ENCODE measurements around the gene PRR23B. TPM values are rescaled to one million over a fixed set of nuclear protein-coding genes. Genes with fewer than 3 reads are reported as not detected.

PRR23B gene
- total RNA-seq, 1 experiment from 2014 or later: not detected

- H3K79me1 ChIP-seq (ENCODE audit: insufficient read depth, low read depth, low read length, poor library complexity, severe bottlenecking): no peaks in the 10 kb centered on the region
- no peak overlapping the region for H3K4me3 Mint-ChIP-seq
- WGBS (ENCODE audit: extremely low coverage, insufficient read length, low lambda C conversion rate): no CpG with 5 or more reads among the region's 2 CpGs
- peaks cover 20% of the 10 kb centered on the region for H3K27me3 Mint-ChIP-seq (ENCODE audit: low read depth)
- H3K9ac ChIP-seq (ENCODE audit: extremely low read depth, insufficient read length, low read length): no peak overlapping the region
- no peaks in the 10 kb centered on the region for H4K20me1 ChIP-seq (ENCODE audit: control insufficient read depth, insufficient read depth, insufficient read length)
- no peaks in the 10 kb centered on the region for H3K27me3 ChIP-seq (ENCODE audit: insufficient read depth, low read length)
- no peak overlapping the region for H4K8ac ChIP-seq (replicated peaks; ENCODE audit: insufficient read length, low read depth, low read length)
- no peak overlapping the region for H3K27ac Mint-ChIP-seq
- no peak overlapping the region for H3K23ac ChIP-seq (ENCODE audit: insufficient read length, low read depth, low read length)
- no peak overlapping the region for H3K14ac ChIP-seq (ENCODE audit: insufficient read depth, low read length)
- H3K4me1 ChIP-seq (ENCODE audit: insufficient read depth, low read length): no peaks in the 10 kb centered on the region
- no peak for DNase-seq
- H2BK20ac ChIP-seq (ENCODE audit: low read depth, low read length, poor library complexity, severe bottlenecking): no peak overlapping the region
- H3K27ac ChIP-seq (ENCODE audit: insufficient read length, low read depth, low read length): no peak overlapping the region
- H3K79me2 ChIP-seq (ENCODE audit: insufficient read depth, low read length): no peaks in the 10 kb centered on the region
- H3T11ph ChIP-seq (ENCODE audit: low read length): no peak overlapping the region
- no peak overlapping the region for H3K18ac ChIP-seq (ENCODE audit: insufficient read length, low read depth, low read length)
- H2AFZ ChIP-seq (ENCODE audit: low read length): no peak overlapping the region
- no peak overlapping the region for H2AK5ac ChIP-seq (ENCODE audit: insufficient read length, low read length)
- H4K91ac ChIP-seq (ENCODE audit: insufficient read length, low read depth, low read length): no peak overlapping the region
- H2BK12ac ChIP-seq (ENCODE audit: insufficient read length, low read depth, low read length): no peak overlapping the region
- H2BK15ac ChIP-seq (ENCODE audit: low read depth, low read length): no peak overlapping the region
- H3K4me2 ChIP-seq (ENCODE audit: insufficient read depth, insufficient read length, low read length): no peak overlapping the region
- H3K4me1 Mint-ChIP-seq: no peaks in the 10 kb centered on the region
- H2BK120ac ChIP-seq (ENCODE audit: low read depth, low read length, poor library complexity, severe bottlenecking): no peak overlapping the region
- H4K5ac ChIP-seq (ENCODE audit: insufficient read length, low read depth, low read length): no peak overlapping the region
- no peaks in the 10 kb centered on the region for H3K9me3 ChIP-seq (ENCODE audit: control insufficient read depth, low read depth, low read length)
- no peak for TF ChIP-seq CTCF (conservative IDR thresholded peaks at IDR 0.05)
- H3K4ac ChIP-seq (ENCODE audit: low read depth, low read length): no peak overlapping the region
- peaks cover 6 to 11% of the 10 kb centered on the region in 2 experiments; a peak in 4 of 5 replicates for H3K9me3 Mint-ChIP-seq
- no peaks in the 10 kb centered on the region for H3K23me2 ChIP-seq (ENCODE audit: insufficient read length, low read depth, low read length, poor library complexity, severe bottlenecking)
- no peaks in the 10 kb centered on the region for H3K36me3 Mint-ChIP-seq (ENCODE audit: insufficient read depth in 1 of 3, low read depth in 3 of 3)
- H2BK5ac ChIP-seq (ENCODE audit: insufficient read length, low read length): no peak overlapping the region
- no peak overlapping the region for H3K56ac ChIP-seq (ENCODE audit: insufficient read length, low read depth, low read length)
These were observed 4.2 kb upstream of the PRR23B start for GRCh38 chr3:139024968-139025367.

Measured in H9 (cell line).